B cell (primary cell): Measurements from ENCODE around the gene MYO19.

ENCODE experiments used
- EZH2 ChIP-seq: IDR thresholded peaks from 2 replicates; pipeline ENCODE4 v1.6.1; 2012; ENCODE audit warnings: borderline replicate concordance, low read depth, mild to moderate bottlenecking, moderate library complexity, low read length; ENCODE audit not compliant: insufficient read depth, poor library complexity, severe bottlenecking
- TF ChIP-seq, protein P1 (sequence below): fragments of 200-600 bp; IDR thresholded peaks from one replicate; pipeline ENCODE4 v1.8.0; 2022; ENCODE audit warnings: antibody characterized with exemption, mild to moderate bottlenecking

DNA sequence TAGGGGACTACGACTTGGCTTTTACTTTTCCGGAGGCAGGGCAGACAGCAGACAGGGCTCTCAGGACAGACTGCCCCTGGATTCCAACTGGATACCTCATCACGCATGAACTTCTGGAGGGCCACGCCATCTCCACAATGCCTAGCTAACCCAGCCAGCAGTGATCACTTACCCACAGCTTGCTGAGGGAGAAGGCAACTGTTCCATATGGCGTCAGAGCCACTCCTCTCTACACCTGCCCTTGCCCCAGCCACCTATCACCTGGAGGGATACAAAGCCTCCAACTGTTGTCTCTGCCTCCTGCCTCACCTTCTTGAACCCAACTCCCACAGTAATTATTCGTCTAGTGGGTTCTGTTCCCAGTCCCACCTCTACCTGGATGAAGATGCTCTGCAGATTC is 8.8 kb downstream of the MYO19 start:
- TF ChIP-seq, protein P1, sequence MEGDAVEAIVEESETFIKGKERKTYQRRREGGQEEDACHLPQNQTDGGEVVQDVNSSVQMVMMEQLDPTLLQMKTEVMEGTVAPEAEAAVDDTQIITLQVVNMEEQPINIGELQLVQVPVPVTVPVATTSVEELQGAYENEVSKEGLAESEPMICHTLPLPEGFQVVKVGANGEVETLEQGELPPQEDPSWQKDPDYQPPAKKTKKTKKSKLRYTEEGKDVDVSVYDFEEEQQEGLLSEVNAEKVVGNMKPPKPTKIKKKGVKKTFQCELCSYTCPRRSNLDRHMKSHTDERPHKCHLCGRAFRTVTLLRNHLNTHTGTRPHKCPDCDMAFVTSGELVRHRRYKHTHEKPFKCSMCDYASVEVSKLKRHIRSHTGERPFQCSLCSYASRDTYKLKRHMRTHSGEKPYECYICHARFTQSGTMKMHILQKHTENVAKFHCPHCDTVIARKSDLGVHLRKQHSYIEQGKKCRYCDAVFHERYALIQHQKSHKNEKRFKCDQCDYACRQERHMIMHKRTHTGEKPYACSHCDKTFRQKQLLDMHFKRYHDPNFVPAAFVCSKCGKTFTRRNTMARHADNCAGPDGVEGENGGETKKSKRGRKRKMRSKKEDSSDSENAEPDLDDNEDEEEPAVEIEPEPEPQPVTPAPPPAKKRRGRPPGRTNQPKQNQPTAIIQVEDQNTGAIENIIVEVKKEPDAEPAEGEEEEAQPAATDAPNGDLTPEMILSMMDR: no peak
- TF ChIP-seq EZH2: no peak
